Measurements from ENCODE around the gene SOBP. TPM values are rescaled to one million over a fixed set of nuclear protein-coding genes. Genes with fewer than 3 reads are reported as not detected.
"Not testable (repeated sequence)": the region's sequence is repeated elsewhere in the genome, so short reads cannot be mapped to it uniquely, and the experiment has no call there.

The SOBP gene
- total RNA-seq, 2 donors from 2014 or later = 0.16 TPM; not detected in 1

GRCh38 chr6:107493158-107494057 lies 3.5 kb downstream of the SOBP start:
- DNase-seq (no peak), ATAC-seq (no peak)
- H3K4me3 Mint-ChIP-seq = no peak overlapping the region
- H3K36me3 Mint-ChIP-seq (ENCODE audit: low read depth) = peaks cover 6% of the 10 kb centered on the region
- H3K27me3 Mint-ChIP-seq = peaks cover 27% of the 10 kb centered on the region
- no peaks in the 10 kb centered on the region for H3K9me3 ChIP-seq (ENCODE audit: control insufficient read depth, low read length, poor library complexity, severe bottlenecking)
- no peak overlapping the region for H3K27ac Mint-ChIP-seq
- H3K4me1 Mint-ChIP-seq = peaks cover 14% of the 10 kb centered on the region

GRCh38 chr6:107495196-107495643 lies 5.3 kb downstream of the SOBP start:
- DNase-seq (no peak), ATAC-seq (no peak)
- H3K36me3 Mint-ChIP-seq (ENCODE audit: low read depth) = no peaks in the 10 kb centered on the region
- H3K4me3 Mint-ChIP-seq = no peak overlapping the region
- H3K4me1 Mint-ChIP-seq = peaks cover 7% of the 10 kb centered on the region
- no peak overlapping the region for H3K27ac Mint-ChIP-seq
- peaks cover 27% of the 10 kb centered on the region for H3K27me3 Mint-ChIP-seq
- no peaks in the 10 kb centered on the region for H3K9me3 ChIP-seq (ENCODE audit: control insufficient read depth, low read length, poor library complexity, severe bottlenecking)

DNA sequence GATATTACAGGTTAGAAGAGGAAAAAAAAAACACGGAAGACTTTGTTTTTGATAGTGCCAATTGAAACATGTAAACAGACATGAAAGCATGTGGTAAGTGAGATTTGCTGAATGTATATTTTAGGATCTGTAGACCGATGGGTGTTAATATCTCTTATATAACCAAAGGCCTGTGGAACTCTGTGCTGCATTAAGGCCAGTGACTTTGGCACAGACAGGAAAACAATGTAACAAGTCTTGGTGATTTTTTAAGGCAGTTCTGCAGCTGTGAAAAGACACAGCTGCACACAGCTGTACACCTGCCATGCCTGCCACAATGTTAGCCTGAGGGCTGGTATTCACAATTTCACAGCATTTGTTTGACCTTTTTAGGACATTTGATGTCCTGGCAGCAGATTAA lies 6.1 kb downstream of the SOBP start:
- no peak for ATAC-seq
- Mint-ChIP-seq H3K27me3 (peaks cover 23% of the 10 kb centered on the region), H3K36me3 (ENCODE audit: low read depth) (no peaks in the 10 kb centered on the region), H3K4me1 (peaks cover 5% of the 10 kb centered on the region), H3K27ac (no peak overlapping the region), H3K4me3 (no peak overlapping the region)
- no peaks in the 10 kb centered on the region for H3K9me3 ChIP-seq (ENCODE audit: control insufficient read depth, low read length, poor library complexity, severe bottlenecking)
- DNase-seq = no peak

DNA sequence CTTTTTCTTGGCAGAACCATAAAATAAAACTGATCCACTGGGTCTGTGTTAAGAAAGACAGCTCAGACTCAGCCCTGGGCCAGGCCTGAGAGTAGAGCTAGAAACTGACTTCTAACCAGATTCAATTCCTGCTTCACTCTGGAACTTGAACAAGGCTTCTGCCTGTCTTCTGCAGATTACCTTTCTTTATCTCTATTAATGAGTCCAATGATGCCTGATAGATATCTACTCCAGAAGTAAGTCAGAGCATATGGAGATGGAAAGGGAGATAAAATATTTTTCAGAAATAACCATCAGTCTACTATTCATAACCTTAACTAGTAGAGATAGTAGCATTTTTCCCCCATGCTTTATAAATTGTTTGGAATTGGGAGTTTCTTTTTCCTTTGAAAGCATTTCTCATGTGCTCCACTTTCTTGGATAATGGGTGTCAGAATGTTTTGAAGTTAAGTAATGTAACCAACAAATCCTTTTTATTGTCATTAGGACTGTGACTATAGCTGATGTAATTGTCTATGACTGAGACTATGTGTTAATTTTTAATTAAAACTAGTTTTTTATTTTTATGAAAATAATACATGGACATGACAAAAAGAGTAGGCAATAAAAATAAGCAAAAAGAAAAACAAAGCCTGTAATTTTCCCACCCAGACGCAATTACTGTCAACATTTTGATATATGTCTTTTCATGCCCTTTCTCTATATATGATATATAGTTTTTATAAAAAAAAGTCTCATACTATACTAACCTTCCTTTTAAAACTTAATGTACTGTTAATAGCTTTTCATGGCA lies 7.2 kb downstream of the SOBP start:
- ATAC-seq (no peak), DNase-seq (no peak)
- peaks cover 2% of the 10 kb centered on the region for H3K4me1 Mint-ChIP-seq
- no peaks in the 10 kb centered on the region for H3K9me3 ChIP-seq (ENCODE audit: control insufficient read depth, low read length, poor library complexity, severe bottlenecking)
- peaks cover 24% of the 10 kb centered on the region for H3K27me3 Mint-ChIP-seq
- no peaks in the 10 kb centered on the region for H3K36me3 Mint-ChIP-seq (ENCODE audit: low read depth)
- H3K4me3 Mint-ChIP-seq = no peak overlapping the region
- no peak overlapping the region for H3K27ac Mint-ChIP-seq

GRCh38 chr6:107504270-107505026 lies 14.5 kb downstream of the SOBP start:
- Mint-ChIP-seq H3K4me1 (no peaks in the 10 kb centered on the region), H3K27me3 (peaks cover 44% of the 10 kb centered on the region), H3K27ac (no peak overlapping the region), H3K4me3 (no peak overlapping the region), H3K36me3 (ENCODE audit: low read depth) (no peaks in the 10 kb centered on the region)
- ATAC-seq (no peak), DNase-seq (no peak)
- no peaks in the 10 kb centered on the region for H3K9me3 ChIP-seq (ENCODE audit: control insufficient read depth, low read length, poor library complexity, severe bottlenecking)

GRCh38 chr6:107506145-107506544 lies 16.2 kb downstream of the SOBP start:
- H3K27me3 Mint-ChIP-seq = peaks cover 48% of the 10 kb centered on the region
- DNase-seq = no peak
- ATAC-seq = no peak
- H3K27ac Mint-ChIP-seq = no peak overlapping the region
- no peaks in the 10 kb centered on the region for H3K4me1 Mint-ChIP-seq
- H3K9me3 ChIP-seq (ENCODE audit: control insufficient read depth, low read length, poor library complexity, severe bottlenecking) = no peaks in the 10 kb centered on the region
- no peaks in the 10 kb centered on the region for H3K36me3 Mint-ChIP-seq (ENCODE audit: low read depth)
- no peak overlapping the region for H3K4me3 Mint-ChIP-seq

GRCh38 chr6:107509506-107509905 lies 19.6 kb downstream of the SOBP start:
- H3K9me3 ChIP-seq (ENCODE audit: control insufficient read depth, low read length, poor library complexity, severe bottlenecking) = no peaks in the 10 kb centered on the region
- Mint-ChIP-seq H3K27me3 (peaks cover 35% of the 10 kb centered on the region), H3K27ac (no peak overlapping the region), H3K4me1 (no peaks in the 10 kb centered on the region), H3K36me3 (ENCODE audit: low read depth) (no peaks in the 10 kb centered on the region), H3K4me3 (no peak overlapping the region)
- DNase-seq (no peak), ATAC-seq (no peak)

DNA sequence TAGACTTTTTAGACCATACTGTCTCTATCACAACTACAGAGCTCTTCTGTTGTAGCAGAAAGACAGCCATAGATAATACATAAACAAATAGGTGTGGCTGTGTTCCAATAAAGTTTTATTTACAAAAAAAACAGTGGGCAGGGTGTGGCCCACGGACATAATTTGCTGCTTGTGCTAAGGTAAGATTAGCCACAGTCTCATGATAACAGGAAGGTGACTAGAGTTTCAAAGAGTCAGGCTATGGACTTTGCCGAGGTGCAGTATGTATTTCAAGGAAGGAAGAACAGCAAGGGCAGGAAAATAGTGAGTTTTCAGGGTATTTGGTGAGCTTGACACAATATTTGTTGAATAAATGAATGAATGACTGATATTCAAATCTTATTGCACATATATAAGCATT lies 20.2 kb downstream of the SOBP start:
- no peaks in the 10 kb centered on the region for H3K36me3 Mint-ChIP-seq (ENCODE audit: low read depth)
- no peak overlapping the region for H3K27ac Mint-ChIP-seq

GRCh38 chr6:107511511-107511993 lies 21.6 kb downstream of the SOBP start:
- ATAC-seq = no peak
- H3K36me3 Mint-ChIP-seq (ENCODE audit: low read depth) = no peaks in the 10 kb centered on the region
- H3K27me3 Mint-ChIP-seq = peaks cover 20% of the 10 kb centered on the region
- no peaks in the 10 kb centered on the region for H3K4me1 Mint-ChIP-seq
- no peak overlapping the region for H3K27ac Mint-ChIP-seq
- H3K9me3 ChIP-seq (ENCODE audit: control insufficient read depth, low read length, poor library complexity, severe bottlenecking) = peaks cover 5% of the 10 kb centered on the region
- H3K4me3 Mint-ChIP-seq = no peak overlapping the region
- no peak for DNase-seq

More for the DNA sequence above, 20.2 kb downstream of the SOBP start:
- no peaks in the 10 kb centered on the region for H3K9me3 ChIP-seq (ENCODE audit: control insufficient read depth, low read length, poor library complexity, severe bottlenecking)
- DNase-seq = no peak
- H3K4me1 Mint-ChIP-seq = no peaks in the 10 kb centered on the region
- no peak for ATAC-seq
- H3K4me3 Mint-ChIP-seq = no peak overlapping the region
- H3K27me3 Mint-ChIP-seq = peaks cover 32% of the 10 kb centered on the region

DNA sequence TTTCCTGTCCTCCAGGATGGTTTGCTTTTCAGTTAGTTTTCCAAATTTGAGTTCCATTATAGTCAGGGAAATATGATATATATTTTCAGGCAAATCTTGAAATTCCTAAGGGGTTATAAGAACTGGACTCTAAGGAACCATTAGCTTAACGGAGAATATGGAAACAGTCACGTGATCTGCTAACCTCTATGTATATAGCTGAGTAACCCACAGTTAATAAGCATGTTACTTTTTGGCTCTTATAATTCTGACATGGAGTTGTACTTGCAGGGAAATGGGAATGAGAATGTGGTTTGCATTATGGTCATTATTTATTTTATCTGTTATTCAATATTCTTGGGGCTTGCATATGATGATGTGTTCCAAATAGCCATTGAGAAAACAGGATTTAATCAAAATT lies 23.3 kb downstream of the SOBP start:
- H3K27me3 Mint-ChIP-seq = peaks cover 14% of the 10 kb centered on the region
- H3K36me3 Mint-ChIP-seq (ENCODE audit: low read depth) = no peaks in the 10 kb centered on the region
- peaks cover 5% of the 10 kb centered on the region for H3K9me3 ChIP-seq (ENCODE audit: control insufficient read depth, low read length, poor library complexity, severe bottlenecking)

GRCh38 chr6:107515955-107516354 lies 26.0 kb downstream of the SOBP start:
- no peaks in the 10 kb centered on the region for H3K4me1 Mint-ChIP-seq
- H3K4me3 Mint-ChIP-seq = no peak overlapping the region
- H3K9me3 ChIP-seq (ENCODE audit: control insufficient read depth, low read length, poor library complexity, severe bottlenecking) = peaks cover 5% of the 10 kb centered on the region
- ATAC-seq (no peak), DNase-seq (no peak)
- H3K27me3 Mint-ChIP-seq = no peaks in the 10 kb centered on the region
- H3K36me3 Mint-ChIP-seq (ENCODE audit: low read depth) = no peaks in the 10 kb centered on the region
- H3K27ac Mint-ChIP-seq = no peak overlapping the region

More for the DNA sequence above, 23.3 kb downstream of the SOBP start:
- ATAC-seq (no peak), DNase-seq (no peak)
- no peak overlapping the region for H3K27ac Mint-ChIP-seq
- no peaks in the 10 kb centered on the region for H3K4me1 Mint-ChIP-seq
- no peak overlapping the region for H3K4me3 Mint-ChIP-seq

- peaks cover 2% of the 10 kb centered on the region for H3K36me3 Mint-ChIP-seq (ENCODE audit: low read depth)
- H3K4me3 Mint-ChIP-seq = no peak overlapping the region
- no peak for DNase-seq
- H3K9me3 ChIP-seq (ENCODE audit: control insufficient read depth, low read length, poor library complexity, severe bottlenecking) = peaks cover 5% of the 10 kb centered on the region
- H3K27me3 Mint-ChIP-seq = no peaks in the 10 kb centered on the region
- ATAC-seq = no peak
- no peaks in the 10 kb centered on the region for H3K4me1 Mint-ChIP-seq
- no peak overlapping the region for H3K27ac Mint-ChIP-seq
Measured at GRCh38 chr6:107517274-107517673, 27.4 kb downstream of the SOBP start.

DNA sequence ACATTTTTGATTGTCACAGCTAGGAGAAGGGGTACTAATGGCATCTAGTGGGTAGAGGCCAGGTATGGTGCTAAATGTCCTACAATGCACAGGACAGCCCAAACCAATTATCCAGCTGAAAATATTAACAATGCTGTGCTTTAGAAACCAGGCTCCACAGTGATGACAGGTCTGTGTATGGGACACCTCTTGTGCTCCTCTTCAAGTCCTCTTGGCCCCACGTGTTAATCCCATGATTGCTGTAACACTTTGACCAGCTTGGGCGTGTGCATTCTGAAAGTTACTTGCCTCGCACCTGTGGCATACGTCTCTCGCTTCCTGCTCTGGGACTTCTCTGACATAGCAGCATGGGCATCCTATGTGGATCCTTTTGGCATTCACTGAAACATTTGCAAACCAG lies 29.3 kb downstream of the SOBP start:
- DNase-seq; H3K36me3 Mint-ChIP-seq (ENCODE audit: low read depth); H3K9me3 ChIP-seq (ENCODE audit: control insufficient read depth, low read length, poor library complexity, severe bottlenecking); H3K27ac Mint-ChIP-seq; H3K4me1 Mint-ChIP-seq; ATAC-seq; H3K27me3 Mint-ChIP-seq; H3K4me3 Mint-ChIP-seq: not testable (repeated sequence)
